PC-3 (cell line): ENCODE results near the gene PEA15. TPM values are rescaled to one million over a fixed set of nuclear protein-coding genes. Genes with fewer than 3 reads are reported as not detected.

Source experiments
- ATAC-seq: fragments of 200-7000 bp; cut with Tn5 transposase; 2 replicates; pipeline ENCODE4 v1.9.1; 2020; ENCODE audit warnings: mild to moderate bottlenecking, moderate library complexity
- BruUV-seq: library from RNA; stranded (reverse); fragments of 400-500 nt; replicated peaks from 2 replicates; lab custom pipeline; 2021; lab: Mats Ljungman, UMichigan
- CTCF ChIA-PET: fragments of 300-600 bp; sonication (Branson Sonifier 250); formaldehyde crosslinking; loops from one replicate; lab custom pipeline; 2022; ENCODE audit warnings: antibody characterized with exemption; lab: Charles Lee
- POLR2A ChIA-PET: fragments of 300-600 bp; sonication (Branson Sonifier 250); formaldehyde crosslinking; loops from one replicate; lab custom pipeline; 2022; ENCODE audit warnings: antibody characterized with exemption; ENCODE audit not compliant: unreplicated experiment; lab: Charles Lee
- DNase-seq: peaks from one replicate; pipeline ENCODE4 v3.0.0-alpha.2; 2015
- H2AFZ ChIP-seq: fragments of 300-600 bp; sonication (generic); 2 replicates; pipeline ENCODE4 v1.6.0; 2016; ENCODE audit warnings: antibody characterized with exemption, low read length
- H3F3A ChIP-seq: fragments of 300-600 bp; sonication (generic); one replicate; pipeline ENCODE4 v1.6.0; 2017; ENCODE audit warnings: antibody characterized with exemption, low read length, control low read depth, mild to moderate bottlenecking; ENCODE audit not compliant: unreplicated experiment
- H3K27ac ChIP-seq: fragments of 300-600 bp; sonication (generic); 2 replicates; pipeline ENCODE4 v1.5.1; 2016; ENCODE audit warnings: mild to moderate bottlenecking, low read length
- H3K27me3 ChIP-seq: fragments of 300-600 bp; sonication (generic); 2 replicates; pipeline ENCODE4 v1.6.1; 2016; ENCODE audit warnings: low read length, mixed read lengths
- H3K36me3 ChIP-seq: fragments of 300-600 bp; sonication (generic); 2 replicates; pipeline ENCODE4 v1.6.1; 2016; ENCODE audit warnings: low read depth, mixed run types, low read length, mixed read lengths
- H3K4me1 ChIP-seq: fragments of 300-600 bp; sonication (generic); 2 replicates; pipeline ENCODE4 v1.5.1; 2016; ENCODE audit warnings: low read length; ENCODE audit not compliant: insufficient read depth
- H3K4me2 ChIP-seq: fragments of 300-600 bp; sonication (generic); 2 replicates; pipeline ENCODE4 v1.6.0; 2016; ENCODE audit warnings: low read length
- H3K4me3 ChIP-seq: fragments of 300-600 bp; sonication (generic); 2 replicates; pipeline ENCODE4 v1.5.1; 2016; ENCODE audit warnings: mild to moderate bottlenecking, low read length, mixed read lengths
- H3K79me2 ChIP-seq: fragments of 300-600 bp; sonication (generic); 2 replicates; pipeline ENCODE4 v1.6.1; 2017; ENCODE audit warnings: low read length, mixed read lengths
- H3K9ac ChIP-seq: fragments of 300-600 bp; sonication (generic); 2 replicates; pipeline ENCODE4 v1.6.0; 2016; ENCODE audit warnings: mild to moderate bottlenecking, low read length
- H3K9me2 ChIP-seq: fragments of 300-600 bp; sonication (generic); replicated peaks from 2 replicates; pipeline ENCODE4 v1.6.1; 2016; ENCODE audit warnings: mixed run types, low read length, mixed read lengths
- H3K9me3 ChIP-seq: fragments of 300-600 bp; sonication (generic); 2 replicates; pipeline ENCODE4 v1.6.1; 2016; ENCODE audit warnings: low read length, mixed read lengths
- H4K20me1 ChIP-seq: fragments of 300-600 bp; sonication (generic); 2 replicates; pipeline ENCODE4 v1.6.1; 2016; ENCODE audit warnings: low read length, mixed read lengths
- CTCF ChIP-seq: fragments of 300-600 bp; sonication (generic); conservative IDR thresholded peaks from 2 replicates; pipeline ENCODE4 v1.5.1; 2017; ENCODE audit warnings: antibody characterized with exemption, low read depth, mild to moderate bottlenecking, low read length
- EZH2 ChIP-seq: fragments of 300-600 bp; sonication (generic); IDR thresholded peaks from one replicate; pipeline ENCODE4 v1.6.1; 2017; ENCODE audit warnings: antibody characterized with exemption, mild to moderate bottlenecking, low read length; ENCODE audit not compliant: unreplicated experiment
- EZH2phosphoT487 ChIP-seq: fragments of 300-600 bp; sonication (generic); IDR thresholded peaks from 2 replicates; pipeline ENCODE4 v1.6.1; 2018; ENCODE audit warnings: mild to moderate bottlenecking, antibody characterized with exemption, low read length, borderline replicate concordance
- intact Hi-C: fragments of 100-400 bp; cut with micrococcal nuclease; formaldehyde crosslinking; loops from 2 replicates; pipeline ENCODE4 v1.9.0; 2023
- total RNA-seq: library from RNA; depleted of rRNA; stranded (reverse); fragments of >200 nt; gene quantifications from 2 replicates; pipeline ENCODE4 v1.2.3, GENCODE V29; 2014

Gene PEA15
- total RNA-seq, 1 experiment from 2014 or later = 90.3 TPM

GRCh38 chr1:160219062-160219929 is 14.1 kb downstream of the PEA15 start:
- peaks cover 68% of the 10 kb centered on the region for H3K36me3 ChIP-seq
- POLR2A ChIA-PET = interaction anchor here (0.6 kb wide), 1 partner anchor 26 kb away, joined by 6 read pairs; no protein-coding TSS in a partner anchor
- intact Hi-C loops = loop anchor here (1.0 to 2.0 kb wide), 3 partner anchors 26 to 118 kb away; no protein-coding TSS in a partner anchor

DNA sequence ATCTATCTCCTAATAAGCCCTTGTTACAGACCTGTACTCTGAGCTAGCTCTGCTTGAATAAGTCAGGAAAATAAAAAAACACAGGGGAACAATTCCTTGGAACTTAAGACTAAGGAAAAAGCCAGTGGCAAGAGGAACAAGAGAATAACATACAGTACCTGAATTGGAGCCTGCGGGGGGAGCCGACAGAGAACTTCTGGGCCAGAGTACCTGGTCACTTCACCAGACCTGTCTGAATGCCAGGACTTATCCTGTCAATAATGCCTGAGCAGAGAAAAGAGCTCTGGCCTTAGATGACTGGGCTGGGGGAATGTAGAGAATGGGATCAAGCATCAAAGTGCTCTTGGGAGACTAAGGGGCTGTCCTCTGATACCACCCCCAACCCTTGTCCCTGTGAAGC is 15.1 kb downstream of the PEA15 start:
- CTCF ChIA-PET = interaction anchor here (0.8 to 3.5 kb wide), 9 partner anchors 24 to 122 kb away, joined by 3 to 99 read pairs (median 6); partner anchors contain the start of gene IGSF8

More at GRCh38 chr1:160219062-160219929, 14.1 kb downstream of the PEA15 start:
- H3K79me2 ChIP-seq = no peaks in the 10 kb centered on the region
- H3K4me1 ChIP-seq = no peaks in the 10 kb centered on the region
- CTCF ChIA-PET = interaction anchor here (0.6 to 3.5 kb wide), 15 partner anchors 9 to 173 kb away, joined by 3 to 99 read pairs (median 5); partner anchors contain the start of gene IGSF8
- H3K9me3 ChIP-seq = no peaks in the 10 kb centered on the region
- H3K9ac ChIP-seq = no peak overlapping the region
- H3K4me2 ChIP-seq = no peak overlapping the region
- TF ChIP-seq EZH2 (no peak), CTCF (peak; percentile 83)
- BruUV-seq = no TSS peak
- DNase-seq (peak; percentile 73), ATAC-seq (peak; percentile 85)
- no peak overlapping the region for H2AFZ ChIP-seq
- no peak overlapping the region for H3K27ac ChIP-seq
- no peaks in the 10 kb centered on the region for H4K20me1 ChIP-seq
- no peak overlapping the region for H3K4me3 ChIP-seq
- no peaks in the 10 kb centered on the region for H3F3A ChIP-seq
- H3K27me3 ChIP-seq = no peaks in the 10 kb centered on the region
- H3K9me2 ChIP-seq = no peaks in the 10 kb centered on the region

More for the DNA sequence above, 15.1 kb downstream of the PEA15 start:
- Histone ChIP-seq H3K36me3 (peaks cover 68% of the 10 kb centered on the region), H3K27me3 (no peaks in the 10 kb centered on the region), H3K4me1 (no peaks in the 10 kb centered on the region), H3K4me2 (no peak overlapping the region), H3K9me3 (no peaks in the 10 kb centered on the region), H3K79me2 (no peaks in the 10 kb centered on the region), H3F3A (no peaks in the 10 kb centered on the region), H3K9ac (no peak overlapping the region), H4K20me1 (no peaks in the 10 kb centered on the region), H3K27ac (no peak overlapping the region), H3K4me3 (no peak overlapping the region), H2AFZ (no peak overlapping the region), H3K9me2 (no peaks in the 10 kb centered on the region)
- ATAC-seq (no peak), DNase-seq (no peak)
- no peak for TF ChIP-seq EZH2
- TF ChIP-seq EZH2phosphoT487 = no peak
- no peak for TF ChIP-seq CTCF
- intact Hi-C loops = no loop called here
- POLR2A ChIA-PET = interaction anchor here (0.6 kb wide), 1 partner anchor 25 kb away, joined by 6 read pairs; no protein-coding TSS in a partner anchor
- no TSS peak for BruUV-seq
